Nephron progenitor cell (in vitro differentiated cells): ENCODE measurements around the gene ZNF664.

Experiments
- DNase-seq: peaks from one replicate; pipeline ENCODE4 v3.0.0; 2021
- H3K27ac Mint-ChIP-seq: 2 replicates; pipeline ENCODE4 v1.8.0; 2021; ENCODE audit warnings: mild to moderate bottlenecking, moderate library complexity, mixed read lengths
- H3K27me3 Mint-ChIP-seq: 2 replicates; pipeline ENCODE4 v1.8.0; 2021; ENCODE audit warnings: mild to moderate bottlenecking, low read depth, mixed read lengths; ENCODE audit not compliant: poor library complexity
- H3K36me3 Mint-ChIP-seq: 2 replicates; pipeline ENCODE4 v1.8.0; 2021; ENCODE audit warnings: low read depth, mixed read lengths
- H3K4me1 Mint-ChIP-seq: 2 replicates; pipeline ENCODE4 v1.8.0; 2021; ENCODE audit warnings: mixed read lengths
- H3K4me3 Mint-ChIP-seq: 2 replicates; pipeline ENCODE4 v1.8.0; 2021; ENCODE audit warnings: mild to moderate bottlenecking, moderate library complexity, mixed read lengths
- H3K9me3 Mint-ChIP-seq: 2 replicates; pipeline ENCODE4 v1.8.0; 2021; ENCODE audit warnings: mild to moderate bottlenecking, moderate library complexity, mixed read lengths
- TF ChIP-seq, protein P1 (sequence below): fragments of 200-600 bp; sonication (generic); IDR thresholded peaks from 2 replicates; pipeline ENCODE4 v1.5.0; 2021; ENCODE audit warnings: antibody characterized with exemption

Gene ZNF664

DNA sequence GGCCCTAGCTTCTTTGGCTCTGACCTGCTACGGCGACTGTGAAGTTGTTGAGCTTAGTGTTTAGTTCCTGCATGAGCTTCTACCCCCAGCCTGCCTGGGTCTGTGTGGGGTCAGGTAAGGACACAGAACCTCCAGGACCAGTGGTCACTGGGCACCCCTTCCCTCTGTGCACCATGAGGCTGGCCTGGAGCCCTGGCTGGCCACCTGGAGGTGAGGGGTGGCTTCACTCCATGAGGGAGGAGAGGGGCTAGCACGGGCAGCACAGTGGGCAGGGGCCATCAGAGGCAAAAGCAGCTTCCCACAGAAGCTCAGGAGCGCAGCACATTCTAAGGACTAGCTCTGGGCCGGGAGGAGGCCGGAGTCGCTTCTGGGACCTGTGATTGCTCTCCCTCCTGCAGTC is 37.1 kb upstream of the ZNF664 start:
- no peak for DNase-seq
- Mint-ChIP-seq H3K36me3 (peaks cover 47% of the 10 kb centered on the region), H3K4me3 (no peak overlapping the region), H3K9me3 (peaks cover 8% of the 10 kb centered on the region), H3K27me3 (peaks cover 11% of the 10 kb centered on the region), H3K27ac (no peak overlapping the region), H3K4me1 (peaks cover 16% of the 10 kb centered on the region)
- TF ChIP-seq, protein P1, sequence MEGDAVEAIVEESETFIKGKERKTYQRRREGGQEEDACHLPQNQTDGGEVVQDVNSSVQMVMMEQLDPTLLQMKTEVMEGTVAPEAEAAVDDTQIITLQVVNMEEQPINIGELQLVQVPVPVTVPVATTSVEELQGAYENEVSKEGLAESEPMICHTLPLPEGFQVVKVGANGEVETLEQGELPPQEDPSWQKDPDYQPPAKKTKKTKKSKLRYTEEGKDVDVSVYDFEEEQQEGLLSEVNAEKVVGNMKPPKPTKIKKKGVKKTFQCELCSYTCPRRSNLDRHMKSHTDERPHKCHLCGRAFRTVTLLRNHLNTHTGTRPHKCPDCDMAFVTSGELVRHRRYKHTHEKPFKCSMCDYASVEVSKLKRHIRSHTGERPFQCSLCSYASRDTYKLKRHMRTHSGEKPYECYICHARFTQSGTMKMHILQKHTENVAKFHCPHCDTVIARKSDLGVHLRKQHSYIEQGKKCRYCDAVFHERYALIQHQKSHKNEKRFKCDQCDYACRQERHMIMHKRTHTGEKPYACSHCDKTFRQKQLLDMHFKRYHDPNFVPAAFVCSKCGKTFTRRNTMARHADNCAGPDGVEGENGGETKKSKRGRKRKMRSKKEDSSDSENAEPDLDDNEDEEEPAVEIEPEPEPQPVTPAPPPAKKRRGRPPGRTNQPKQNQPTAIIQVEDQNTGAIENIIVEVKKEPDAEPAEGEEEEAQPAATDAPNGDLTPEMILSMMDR: no peak

DNA sequence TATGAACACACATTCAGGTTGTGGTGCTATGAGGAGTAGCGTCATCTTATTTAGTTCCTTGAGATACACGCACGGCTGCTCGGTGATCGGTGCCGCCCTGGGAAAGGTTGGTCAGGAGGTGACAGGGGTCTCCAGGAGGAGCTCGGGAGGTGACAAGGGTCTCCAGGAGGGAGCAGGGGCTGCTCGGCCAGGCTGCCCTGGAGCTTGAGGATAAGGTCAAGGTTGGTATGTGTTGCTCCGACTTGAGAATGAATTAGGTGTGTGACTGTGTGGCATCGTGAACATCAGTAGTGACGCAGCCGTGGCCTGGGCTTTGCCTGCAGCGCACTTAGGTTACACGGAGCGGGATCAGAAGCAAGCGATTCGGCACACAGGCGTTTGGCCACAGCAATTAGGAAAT is 36.5 kb upstream of the ZNF664 start:
- TF ChIP-seq, protein P1: no peak

DNA sequence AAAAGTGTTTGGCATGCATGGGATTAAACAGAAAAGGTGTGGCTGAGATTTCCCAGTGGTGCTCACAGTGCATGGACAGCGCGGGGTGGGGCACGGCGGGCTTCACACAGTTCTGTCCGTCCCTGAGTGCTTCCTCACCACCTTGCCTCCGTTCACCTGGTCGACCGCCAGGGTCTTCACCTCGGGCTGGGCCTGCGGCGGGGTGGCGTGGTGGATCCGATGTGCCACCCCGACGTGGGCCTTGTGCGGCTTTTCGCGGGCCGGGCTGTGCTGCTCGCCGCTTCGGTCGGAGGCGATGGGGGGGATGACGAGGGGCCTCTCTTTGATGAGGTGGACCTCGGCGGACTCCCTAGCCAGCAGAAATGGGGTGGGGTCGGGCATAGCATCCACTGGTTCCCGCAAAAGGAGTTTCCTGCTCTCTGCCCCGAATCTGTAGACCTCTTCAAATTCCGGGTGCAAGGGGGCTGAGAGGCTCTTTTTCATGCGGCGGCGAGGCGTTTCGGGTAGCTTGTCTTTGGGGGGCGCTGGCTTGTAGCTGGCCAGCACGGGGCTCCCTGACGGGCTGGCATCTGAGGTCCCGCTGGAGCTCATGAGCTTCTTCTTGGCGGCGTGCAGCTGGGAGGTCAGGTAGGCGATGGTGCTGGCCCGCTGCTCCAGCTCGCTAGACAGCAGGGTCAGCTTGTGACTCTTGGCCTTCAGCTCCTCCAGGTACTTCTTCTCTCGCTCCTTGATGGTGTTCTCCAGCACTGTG is 35.9 kb upstream of the ZNF664 start:
- peaks cover 4% of the 10 kb centered on the region for H3K27me3 Mint-ChIP-seq
- H3K9me3 Mint-ChIP-seq: peaks cover under 1% of the 10 kb centered on the region
- DNase-seq: no peak
- H3K4me3 Mint-ChIP-seq: no peak overlapping the region
- peaks cover 16% of the 10 kb centered on the region for H3K4me1 Mint-ChIP-seq
- H3K27ac Mint-ChIP-seq: peak overlapping the region; percentile 66
- TF ChIP-seq, protein P1: no peak
- H3K36me3 Mint-ChIP-seq: peaks cover 50% of the 10 kb centered on the region

More for the DNA sequence above, 36.5 kb upstream of the ZNF664 start:
- Mint-ChIP-seq H3K4me1 (peaks cover 16% of the 10 kb centered on the region), H3K4me3 (no peak overlapping the region), H3K9me3 (peaks cover 7% of the 10 kb centered on the region), H3K36me3 (peaks cover 50% of the 10 kb centered on the region), H3K27me3 (peaks cover 7% of the 10 kb centered on the region), H3K27ac (peak overlapping the region; percentile 66)
- no peak for DNase-seq

DNA sequence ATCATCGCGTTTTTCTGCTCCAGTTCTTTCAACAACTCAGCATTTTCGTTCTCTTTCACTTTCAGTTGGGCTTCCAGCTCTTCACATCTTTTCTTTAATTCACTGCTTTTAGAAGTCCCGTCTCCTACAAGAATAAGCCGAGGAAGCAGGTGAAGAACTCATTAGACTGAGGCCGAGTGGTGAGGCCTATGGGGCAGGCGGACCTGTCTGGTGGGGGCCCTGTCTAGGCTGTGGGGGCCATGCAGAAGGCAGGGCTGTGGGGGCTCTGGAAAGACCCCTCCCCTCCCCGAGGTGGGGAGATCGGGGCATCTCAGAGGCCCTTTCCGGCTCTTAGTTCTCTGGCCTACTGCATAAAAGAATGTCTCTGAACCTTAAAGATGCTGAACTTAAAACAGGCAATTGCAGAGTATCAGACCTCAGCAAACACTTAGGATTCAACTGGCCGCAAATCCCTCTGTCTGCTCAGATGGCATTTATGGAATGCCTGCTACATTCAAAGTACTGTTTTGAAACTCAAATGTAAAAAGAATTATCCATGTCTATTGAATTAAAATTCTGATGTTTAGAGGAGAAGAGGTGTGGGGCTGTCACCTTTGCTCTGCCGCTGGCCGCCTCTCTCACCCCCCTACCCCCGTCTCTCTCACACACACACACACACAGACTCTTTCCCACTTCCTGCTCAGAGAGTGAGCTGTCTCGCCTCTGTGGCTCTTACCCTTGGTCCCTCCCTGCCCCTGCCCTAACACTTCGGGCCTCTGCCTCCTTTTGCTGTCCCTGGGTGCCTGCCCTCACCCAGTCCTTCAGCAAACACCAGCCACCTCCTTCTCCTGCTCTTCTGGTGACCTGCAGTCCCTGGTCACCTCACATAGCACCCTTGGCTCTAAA is 35.1 kb upstream of the ZNF664 start:
- DNase-seq: no peak
- TF ChIP-seq, protein P1: no peak
- Mint-ChIP-seq H3K9me3 (no peaks in the 10 kb centered on the region), H3K4me1 (peaks cover 16% of the 10 kb centered on the region), H3K27me3 (peaks cover 4% of the 10 kb centered on the region), H3K4me3 (no peak overlapping the region), H3K36me3 (peaks cover 53% of the 10 kb centered on the region), H3K27ac (peak overlapping the region; percentile 91)

DNA sequence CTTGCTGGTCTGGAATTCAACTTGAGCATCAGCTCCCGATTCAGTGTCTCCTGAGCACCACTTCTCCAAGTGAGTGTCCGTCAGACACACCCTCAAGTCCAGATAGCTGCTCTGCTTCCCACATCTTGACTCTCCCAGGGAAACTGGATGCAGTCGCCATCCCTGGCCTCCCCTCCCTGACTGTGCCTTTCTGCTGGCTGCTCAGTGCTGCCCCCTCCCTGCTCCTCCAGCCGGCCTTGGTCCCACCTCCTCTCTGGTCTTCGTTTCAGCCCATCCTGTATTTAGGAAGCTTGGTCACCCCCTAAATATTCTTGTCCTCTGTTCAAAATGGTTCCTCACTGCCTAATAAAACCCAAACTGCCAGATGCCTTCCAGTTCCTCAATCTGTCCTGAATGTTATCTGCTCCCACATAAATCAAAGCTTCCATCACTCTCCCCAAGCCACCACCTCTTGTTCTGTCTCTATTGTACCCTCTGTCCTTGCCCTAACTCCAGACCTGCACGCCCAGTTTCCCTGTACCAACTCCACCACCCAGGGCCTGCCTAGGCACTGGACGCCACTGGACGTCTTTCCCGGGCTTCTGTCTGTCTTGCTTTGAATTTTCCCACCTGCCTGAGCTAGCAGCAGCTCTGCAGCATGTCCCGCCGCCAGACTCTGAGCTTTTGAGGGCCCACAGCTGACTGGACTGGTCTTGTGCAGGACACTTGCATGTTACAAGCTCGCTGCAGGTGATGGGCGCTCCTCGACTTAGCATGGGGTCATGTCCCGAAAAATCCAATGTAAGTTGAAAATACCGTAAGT is 34.1 kb upstream of the ZNF664 start:
- Mint-ChIP-seq H3K4me3 (no peak overlapping the region), H3K9me3 (no peaks in the 10 kb centered on the region), H3K27ac (peak overlapping the region; percentile 91), H3K4me1 (peaks cover 16% of the 10 kb centered on the region), H3K36me3 (peaks cover 47% of the 10 kb centered on the region), H3K27me3 (peaks cover 4% of the 10 kb centered on the region)
- DNase-seq: peak; percentile 35
- TF ChIP-seq, protein P1: peak; percentile 47
